Erythroblast (primary cell): ENCODE data around the gene OR6J1.

Source experiments
- GATA1 ChIP-seq: IDR thresholded peaks from 2 replicates; pipeline ENCODE4 v1.6.1; 2011; ENCODE audit warnings: low read depth, mild to moderate bottlenecking, control low read depth, low read length, moderate library complexity
- POLR2A ChIP-seq: IDR thresholded peaks from 2 replicates; pipeline ENCODE4 v1.6.1; 2011; ENCODE audit warnings: mild to moderate bottlenecking, low read length

DNA sequence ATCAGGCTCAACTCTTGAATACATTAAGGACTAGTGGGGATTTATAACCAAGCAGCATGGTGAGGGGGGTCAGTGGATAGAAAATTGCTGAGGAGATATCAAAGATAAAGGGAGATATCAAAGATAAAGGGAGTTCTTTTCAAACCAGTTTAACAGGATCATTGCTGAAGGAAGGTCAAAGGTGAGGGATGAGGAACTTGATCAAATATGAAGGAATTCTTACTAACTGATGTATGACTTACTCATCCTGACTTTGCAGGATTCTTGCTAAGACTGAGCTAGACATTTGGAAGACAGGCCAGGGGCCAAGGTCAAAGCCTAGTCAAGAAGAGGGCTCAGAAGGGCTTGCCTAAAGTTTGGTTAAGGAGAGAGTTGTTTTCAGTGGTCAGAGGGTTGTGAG is 41.3 kb downstream of the OR6J1 start:
- TF ChIP-seq POLR2A, result no peak
- TF ChIP-seq GATA1, result no peak
